OCI-LY1 (cell line): ENCODE measurements around the gene RBMS3.

ENCODE experiments used
- H2AFZ ChIP-seq: fragments of 200-600 bp; sonication (generic), shearing (Covaris generic); 2 replicates; pipeline ENCODE4 v1.6.0; 2014; ENCODE audit warnings: antibody characterized with exemption, mild to moderate bottlenecking, low read length
- H3F3A ChIP-seq: fragments of 200-600 bp; sonication (generic), shearing (Covaris generic); 2 replicates; pipeline ENCODE4 v1.6.0; 2014; ENCODE audit warnings: mild to moderate bottlenecking, antibody characterized with exemption, low read length, moderate library complexity; ENCODE audit not compliant: insufficient read depth
- H3K27ac ChIP-seq: fragments of 200-600 bp; sonication (generic); 2 replicates; pipeline ENCODE4 v1.5.1; 2014; ENCODE audit warnings: low read length, mixed run types, mild to moderate bottlenecking, low read depth; ENCODE audit not compliant: poor library complexity, severe bottlenecking
- H3K27me3 ChIP-seq: fragments of 200-600 bp; sonication (generic); 2 replicates; pipeline ENCODE4 v1.6.0; 2014; ENCODE audit warnings: antibody characterized with exemption, mild to moderate bottlenecking, low read length, moderate library complexity; ENCODE audit not compliant: insufficient read depth
- H3K36me3 ChIP-seq: fragments of 200-600 bp; sonication (generic); 2 replicates; pipeline ENCODE4 v1.6.1; 2014; ENCODE audit warnings: mild to moderate bottlenecking, antibody characterized with exemption, low read length, moderate library complexity, mixed read lengths; ENCODE audit not compliant: insufficient read depth
- H3K4me1 ChIP-seq: fragments of 200-600 bp; sonication (generic); 2 replicates; pipeline ENCODE4 v1.5.1; 2014; ENCODE audit warnings: mild to moderate bottlenecking, low read length, moderate library complexity; ENCODE audit not compliant: insufficient read depth, severe bottlenecking
- H3K4me2 ChIP-seq: fragments of 200-600 bp; sonication (generic), shearing (Covaris generic); 2 replicates; pipeline ENCODE4 v1.6.1; 2014; ENCODE audit warnings: low read length
- H3K4me3 ChIP-seq: fragments of 200-600 bp; sonication (generic); 2 replicates; pipeline ENCODE4 v1.5.1; 2014; ENCODE audit warnings: low read length, low read depth, mild to moderate bottlenecking, mixed read lengths; ENCODE audit not compliant: poor library complexity, severe bottlenecking
- H3K79me2 ChIP-seq: fragments of 200-600 bp; shearing (Covaris generic); 2 replicates; pipeline ENCODE4 v1.6.1; 2016; ENCODE audit warnings: mixed run types, low read length, mixed read lengths; ENCODE audit not compliant: insufficient read depth
- H3K9ac ChIP-seq: fragments of 200-600 bp; sonication (generic), shearing (Covaris generic); 2 replicates; pipeline ENCODE4 v1.6.1; 2014; ENCODE audit warnings: mild to moderate bottlenecking, low read length, mixed read lengths
- H3K9me2 ChIP-seq: fragments of 200-600 bp; sonication (generic), shearing (Covaris generic); 2 replicates; pipeline ENCODE4 v1.6.1; 2014; ENCODE audit warnings: low read depth, mild to moderate bottlenecking, low read length, mixed read lengths
- H3K9me3 ChIP-seq: fragments of 200-600 bp; shearing (Covaris generic); 2 replicates; pipeline ENCODE4 v1.6.1; 2014; ENCODE audit warnings: low read length, mixed read lengths
- H4K20me1 ChIP-seq: fragments of 200-600 bp; sonication (generic), shearing (Covaris generic); 2 replicates; pipeline ENCODE4 v1.6.0; 2016; ENCODE audit warnings: mild to moderate bottlenecking, low read length; ENCODE audit not compliant: insufficient read depth
- EZH2 ChIP-seq: fragments of 200-600 bp; sonication (generic), shearing (Covaris generic); IDR thresholded peaks from 2 replicates; pipeline ENCODE4 v1.8.0; 2017; ENCODE audit warnings: borderline replicate concordance, mixed run types, mild to moderate bottlenecking, antibody characterized with exemption, low read length, moderate library complexity, mixed read lengths
- TF ChIP-seq, protein P1 (sequence below): fragments of 200-600 bp; sonication (generic), shearing (Covaris generic); IDR thresholded peaks from 2 replicates; pipeline ENCODE4 v1.5.1; 2017; ENCODE audit warnings: mild to moderate bottlenecking, antibody characterized with exemption, low read length, moderate library complexity, mixed read lengths

RBMS3 gene

GRCh38 chr3:29655015-29655747, 374.3 kb downstream of the RBMS3 start:
- Histone ChIP-seq H3K9me3 (no peaks in the 10 kb centered on the region), H4K20me1 (no peaks in the 10 kb centered on the region), H3K4me2 (no peak overlapping the region), H3K79me2 (no peaks in the 10 kb centered on the region), H3F3A (no peaks in the 10 kb centered on the region), H3K27ac (no peak overlapping the region), H3K27me3 (no peaks in the 10 kb centered on the region), H2AFZ (no peak overlapping the region), H3K9ac (no peak overlapping the region), H3K4me3 (no peak overlapping the region), H3K4me1 (peaks cover 24% of the 10 kb centered on the region), H3K9me2 (no peaks in the 10 kb centered on the region), H3K36me3 (peaks cover 17% of the 10 kb centered on the region)
- TF ChIP-seq, protein P1, sequence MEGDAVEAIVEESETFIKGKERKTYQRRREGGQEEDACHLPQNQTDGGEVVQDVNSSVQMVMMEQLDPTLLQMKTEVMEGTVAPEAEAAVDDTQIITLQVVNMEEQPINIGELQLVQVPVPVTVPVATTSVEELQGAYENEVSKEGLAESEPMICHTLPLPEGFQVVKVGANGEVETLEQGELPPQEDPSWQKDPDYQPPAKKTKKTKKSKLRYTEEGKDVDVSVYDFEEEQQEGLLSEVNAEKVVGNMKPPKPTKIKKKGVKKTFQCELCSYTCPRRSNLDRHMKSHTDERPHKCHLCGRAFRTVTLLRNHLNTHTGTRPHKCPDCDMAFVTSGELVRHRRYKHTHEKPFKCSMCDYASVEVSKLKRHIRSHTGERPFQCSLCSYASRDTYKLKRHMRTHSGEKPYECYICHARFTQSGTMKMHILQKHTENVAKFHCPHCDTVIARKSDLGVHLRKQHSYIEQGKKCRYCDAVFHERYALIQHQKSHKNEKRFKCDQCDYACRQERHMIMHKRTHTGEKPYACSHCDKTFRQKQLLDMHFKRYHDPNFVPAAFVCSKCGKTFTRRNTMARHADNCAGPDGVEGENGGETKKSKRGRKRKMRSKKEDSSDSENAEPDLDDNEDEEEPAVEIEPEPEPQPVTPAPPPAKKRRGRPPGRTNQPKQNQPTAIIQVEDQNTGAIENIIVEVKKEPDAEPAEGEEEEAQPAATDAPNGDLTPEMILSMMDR, result no peak
- TF ChIP-seq EZH2, result no peak

- Histone ChIP-seq H3K4me1 (peaks cover 24% of the 10 kb centered on the region), H2AFZ (no peak overlapping the region), H3K4me3 (no peak overlapping the region), H4K20me1 (no peaks in the 10 kb centered on the region), H3K9me3 (no peaks in the 10 kb centered on the region), H3K27me3 (no peaks in the 10 kb centered on the region), H3K79me2 (no peaks in the 10 kb centered on the region), H3K9ac (no peak overlapping the region), H3K4me2 (no peak overlapping the region), H3F3A (no peaks in the 10 kb centered on the region), H3K9me2 (no peaks in the 10 kb centered on the region), H3K27ac (no peak overlapping the region), H3K36me3 (no peaks in the 10 kb centered on the region)
- TF ChIP-seq, protein P1, result no peak
- TF ChIP-seq EZH2, result no peak
These were observed 384.8 kb downstream of the RBMS3 start for GRCh38 chr3:29665688-29666087.

- no peak overlapping the region for H3K4me3 ChIP-seq
- no peaks in the 10 kb centered on the region for H3K36me3 ChIP-seq
- H2AFZ ChIP-seq, result no peak overlapping the region
- no peak overlapping the region for H3K9ac ChIP-seq
- no peaks in the 10 kb centered on the region for H3K9me3 ChIP-seq
- H3F3A ChIP-seq, result no peaks in the 10 kb centered on the region
- no peak for TF ChIP-seq EZH2
- TF ChIP-seq, protein P1, result no peak
- H3K4me2 ChIP-seq, result no peak overlapping the region
- H3K27ac ChIP-seq, result no peak overlapping the region
- H3K4me1 ChIP-seq, result peaks cover 24% of the 10 kb centered on the region
- no peaks in the 10 kb centered on the region for H3K9me2 ChIP-seq
- H4K20me1 ChIP-seq, result no peaks in the 10 kb centered on the region
- H3K27me3 ChIP-seq, result no peaks in the 10 kb centered on the region
- no peaks in the 10 kb centered on the region for H3K79me2 ChIP-seq
These were observed 387.4 kb downstream of the RBMS3 start for GRCh38 chr3:29668233-29668632.
